Mucosa of descending colon (tissue), 3 donors: ENCODE measurements around the gene LILRA2. TPM values are rescaled to one million over a fixed set of nuclear protein-coding genes. Genes with fewer than 3 reads are reported as not detected.

Source experiments
- ATAC-seq: fragments of 200-7000 bp; cut with Tn5 transposase; one replicate; pipeline ENCODE4 v1.9.1; 2020; ENCODE audit warnings: mild to moderate bottlenecking, moderate library complexity
- DNase-seq, 3 donors: peaks; one replicate each; pipeline ENCODE4 v3.0.0-alpha.2; 2020
- H3K36me3 ChIP-seq: fragments of 200-600 bp; one replicate; pipeline ENCODE4 v1.8.0; 2021; ENCODE audit warnings: low read depth, mild to moderate bottlenecking
- H3K4me1 ChIP-seq: fragments of 200-600 bp; one replicate; pipeline ENCODE4 v1.8.0; 2021; ENCODE audit warnings: low read depth, mild to moderate bottlenecking
- H3K4me3 ChIP-seq: fragments of 200-600 bp; one replicate; pipeline ENCODE4 v1.8.0; 2021; ENCODE audit warnings: mild to moderate bottlenecking
- H3K9me3 ChIP-seq: fragments of 200-600 bp; one replicate; pipeline ENCODE4 v1.8.0; 2021; ENCODE audit warnings: mild to moderate bottlenecking
- intact Hi-C, 2 donors: fragments of 100-400 bp; cut with DNase I in 1 of 2; cut with micrococcal nuclease in 1 of 2; formaldehyde crosslinking; loops; one replicate each; pipeline versions ENCODE4 v1.11.0 to v1.11.1; 2022; cut with DNase I, micrococcal nuclease
- total RNA-seq, 3 donors: library from RNA; stranded (reverse); fragmentation: NEBNext Ultra II Directional in 2 of 3; extraction: Animal tissue kit (Norgen Biotek cat#: 25700) in 2 of 3; gene quantifications; one replicate each; pipeline versions ENCODE4 v1.2.1 to v1.2.4, GENCODE V29; 2021 to 2023
- TF ChIP-seq, protein P1 (sequence below): fragments of 200-600 bp; IDR thresholded peaks from one replicate; pipeline ENCODE4 v1.8.0; 2022; ENCODE audit warnings: antibody characterized with exemption, mild to moderate bottlenecking
- donor health status: DM: no; HTN: no; CAD: no; lungs with moderate emphysema.
- donor health status: DM: no; HTN: no; CAD: no.
- donor health status: DM: no; HTN: yes; CAD: no.

Gene LILRA2
- total RNA-seq, 3 donors from 2014 or later, result 0.20 to 4.9 (median 2.6) TPM

DNA sequence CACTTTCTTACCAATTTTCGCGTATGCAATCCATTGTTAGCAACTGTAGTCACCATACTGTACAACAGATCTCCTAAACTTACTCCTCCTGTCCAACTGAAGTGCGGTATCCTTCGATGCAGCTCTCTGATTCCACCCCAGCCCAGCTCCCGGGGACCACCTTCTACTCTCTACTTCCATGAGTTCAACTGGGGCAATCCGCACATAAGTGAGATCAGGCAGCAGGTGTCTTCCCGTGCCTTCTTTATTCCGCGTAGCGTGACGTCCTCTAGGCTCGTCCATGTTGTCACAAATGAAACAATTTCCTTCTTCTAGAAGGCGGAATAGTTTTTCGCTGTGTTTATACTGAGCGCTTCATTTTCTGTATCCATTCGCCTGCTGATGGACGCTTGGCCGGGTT lies 65.1 kb downstream of the LILRA2 start:
- TF ChIP-seq, protein P1, sequence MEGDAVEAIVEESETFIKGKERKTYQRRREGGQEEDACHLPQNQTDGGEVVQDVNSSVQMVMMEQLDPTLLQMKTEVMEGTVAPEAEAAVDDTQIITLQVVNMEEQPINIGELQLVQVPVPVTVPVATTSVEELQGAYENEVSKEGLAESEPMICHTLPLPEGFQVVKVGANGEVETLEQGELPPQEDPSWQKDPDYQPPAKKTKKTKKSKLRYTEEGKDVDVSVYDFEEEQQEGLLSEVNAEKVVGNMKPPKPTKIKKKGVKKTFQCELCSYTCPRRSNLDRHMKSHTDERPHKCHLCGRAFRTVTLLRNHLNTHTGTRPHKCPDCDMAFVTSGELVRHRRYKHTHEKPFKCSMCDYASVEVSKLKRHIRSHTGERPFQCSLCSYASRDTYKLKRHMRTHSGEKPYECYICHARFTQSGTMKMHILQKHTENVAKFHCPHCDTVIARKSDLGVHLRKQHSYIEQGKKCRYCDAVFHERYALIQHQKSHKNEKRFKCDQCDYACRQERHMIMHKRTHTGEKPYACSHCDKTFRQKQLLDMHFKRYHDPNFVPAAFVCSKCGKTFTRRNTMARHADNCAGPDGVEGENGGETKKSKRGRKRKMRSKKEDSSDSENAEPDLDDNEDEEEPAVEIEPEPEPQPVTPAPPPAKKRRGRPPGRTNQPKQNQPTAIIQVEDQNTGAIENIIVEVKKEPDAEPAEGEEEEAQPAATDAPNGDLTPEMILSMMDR, result no peak
- Histone ChIP-seq H3K36me3 (no peaks in the 10 kb centered on the region), H3K9me3 (no peaks in the 10 kb centered on the region), H3K4me3 (no peak overlapping the region), H3K4me1 (no peaks in the 10 kb centered on the region)
- intact Hi-C loops, result no loop called here
- ATAC-seq (no peak), DNase-seq (no peak)

Other genes with a start within 250 kb of the LILRA2 start
- not detected for gene LILRA4, start 234.6 kb upstream of the LILRA2 start, total RNA-seq
- gene LAIR1, start 208.9 kb upstream of the LILRA2 start, total RNA-seq, result 10 to 100 TPM in 2 of 3 donors, 1 to 10 TPM in 1; 5.4 to 26.7 (median 17.1) TPM
- 1 to 10 TPM in 2 of 3 donors, under 1 TPM in 1; 0.55 to 8.7 (median 1.3) TPM for gene TTYH1, start 158.3 kb upstream of the LILRA2 start, total RNA-seq
- 100 to 1,000 TPM; 157 to 214 (median 199) TPM for gene LENG8, start 124.6 kb upstream of the LILRA2 start, total RNA-seq
- gene LENG9, start 110.0 kb upstream of the LILRA2 start, total RNA-seq, result 10 to 100 TPM in 2 of 3 donors, 1 to 10 TPM in 1; 9.2 to 21.6 (median 20.9) TPM
- 100 to 1,000 TPM; 130 to 446 (median 319) TPM for gene CDC42EP5, start 100.5 kb upstream of the LILRA2 start, total RNA-seq
- not detected for gene LAIR2, start 71.0 kb upstream of the LILRA2 start, total RNA-seq
- gene LILRA1, start 19.8 kb downstream of the LILRA2 start, total RNA-seq, result 1 to 10 TPM in 1 of 3 donors, under 1 TPM in 2; 0.49 to 2.4 (median 0.76) TPM
- gene LILRB1, start 56.7 kb downstream of the LILRA2 start, total RNA-seq, result 10 to 100 TPM in 1 of 3 donors, 1 to 10 TPM in 2; 2.6 to 10.7 (median 4.9) TPM
- gene LILRB4, start 89.2 kb downstream of the LILRA2 start, total RNA-seq, result 1 to 10 TPM; 3.0 to 8.7 (median 6.4) TPM
- not detected for gene KIR3DL3, start 150.7 kb downstream of the LILRA2 start, total RNA-seq
- gene KIR2DL3, start 164.7 kb downstream of the LILRA2 start, total RNA-seq, result not detected
- gene KIR2DL1, start 196.0 kb downstream of the LILRA2 start, total RNA-seq, result not detected
- gene KIR2DL4, start 229.8 kb downstream of the LILRA2 start, total RNA-seq, result 1 to 10 TPM in 2 of 3 donors, under 1 TPM in 1; 0.51 to 1.7 (median 1.5) TPM
- gene KIR3DL1, start 242.7 kb downstream of the LILRA2 start, total RNA-seq, result not detected